Mesenchymal stem cell (in vitro differentiated cells and primary cell): ENCODE results near the gene APLN.

Experiments used
- DNase-seq: peaks from one replicate; pipeline ENCODE4 v3.0.0-alpha.2; 2013
- H2AFZ ChIP-seq: one replicate; pipeline ENCODE4 v1.6.1; 2013; ENCODE audit warnings: low read depth, mild to moderate bottlenecking, control low read depth, inconsistent platforms, low read length, moderate library complexity
- H2AK5ac ChIP-seq: 2 replicates; pipeline ENCODE4 v1.6.1; 2013; ENCODE audit warnings: low read length, moderate library complexity, mild to moderate bottlenecking, inconsistent platforms; ENCODE audit not compliant: severe bottlenecking
- H2BK120ac ChIP-seq: one replicate; pipeline ENCODE4 v1.6.1; 2013; ENCODE audit warnings: low read depth, mild to moderate bottlenecking, inconsistent platforms, low read length, moderate library complexity
- H2BK12ac ChIP-seq, 2 experiments: one replicate each; pipeline ENCODE4 v1.6.1; 2013; ENCODE audit warnings: inconsistent platforms in 2 of 2, low read length in 2 of 2, mild to moderate bottlenecking in 2 of 2, moderate library complexity in 2 of 2, control low read depth in 1 of 2
- H2BK15ac ChIP-seq: one replicate; pipeline ENCODE4 v1.6.1; 2013; ENCODE audit warnings: mild to moderate bottlenecking, low read depth, inconsistent platforms; ENCODE audit not compliant: poor library complexity, severe bottlenecking
- H2BK5ac ChIP-seq: 2 replicates; pipeline ENCODE4 v1.6.1; 2013; ENCODE audit warnings: low read depth, mild to moderate bottlenecking, low read length, control low read depth, inconsistent platforms; ENCODE audit not compliant: poor library complexity, severe bottlenecking
- H3K14ac ChIP-seq, 2 experiments: one replicate each; pipeline ENCODE4 v1.6.1; 2013; ENCODE audit warnings: inconsistent platforms in 2 of 2, low read length in 2 of 2, control low read depth in 1 of 2, mild to moderate bottlenecking in 1 of 2, moderate library complexity in 1 of 2
- H3K18ac ChIP-seq, 2 experiments: one replicate each; pipeline ENCODE4 v1.6.1; 2013; ENCODE audit warnings: inconsistent platforms in 2 of 2, low read length in 2 of 2, control low read depth in 1 of 2, low read depth in 1 of 2, mild to moderate bottlenecking in 1 of 2
- H3K23ac ChIP-seq, 2 experiments: one replicate each; pipeline ENCODE4 v1.6.1; 2013; ENCODE audit warnings: inconsistent platforms in 2 of 2, low read length in 2 of 2, mild to moderate bottlenecking in 2 of 2, moderate library complexity in 2 of 2, control low read depth in 1 of 2
- H3K27ac ChIP-seq: 2 replicates; pipeline ENCODE4 v1.5.1; 2013; ENCODE audit warnings: mild to moderate bottlenecking, moderate library complexity, low read length, control low read depth, inconsistent platforms; ENCODE audit not compliant: poor library complexity, severe bottlenecking
- H3K27me3 ChIP-seq, 2 experiments: 2 replicates each; pipeline versions ENCODE4 v1.6.1 to v1.7.0; 2013; ENCODE audit warnings: low read length in 2 of 2, mild to moderate bottlenecking in 2 of 2, moderate library complexity in 2 of 2, control low read depth in 1 of 2, inconsistent platforms in 1 of 2; ENCODE audit not compliant: control insufficient read depth in 1 of 2, insufficient read depth in 1 of 2
- H3K36me3 ChIP-seq, 2 experiments: 2 replicates each; pipeline versions ENCODE4 v1.6.1 to v1.7.0; 2013; ENCODE audit warnings: low read length in 2 of 2, control low read depth in 1 of 2, inconsistent platforms in 1 of 2, low read depth in 1 of 2, mild to moderate bottlenecking in 1 of 2; ENCODE audit not compliant: insufficient read depth in 2 of 2, control insufficient read depth in 1 of 2
- H3K4ac ChIP-seq, 2 experiments: one replicate each; pipeline ENCODE4 v1.6.1; 2013; ENCODE audit warnings: inconsistent platforms in 2 of 2, low read length in 2 of 2, mild to moderate bottlenecking in 2 of 2, moderate library complexity in 2 of 2, control low read depth in 1 of 2, low read depth in 1 of 2
- H3K4me1 ChIP-seq: 2 replicates; pipeline ENCODE4 v1.6.1; 2013; ENCODE audit warnings: low read depth, low read length, control low read depth; ENCODE audit not compliant: control insufficient read depth, insufficient read depth
- H3K4me2 ChIP-seq: 2 replicates; pipeline ENCODE4 v1.6.1; 2013; ENCODE audit warnings: low read length, mild to moderate bottlenecking, inconsistent platforms; ENCODE audit not compliant: poor library complexity, severe bottlenecking
- H3K4me3 ChIP-seq, 2 experiments: 2 replicates each; pipeline versions ENCODE4 v1.5.1 to v1.7.0; 2013; ENCODE audit warnings: low read length in 2 of 2, mild to moderate bottlenecking in 2 of 2, control low read depth in 1 of 2, low read depth in 1 of 2; ENCODE audit not compliant: insufficient read depth in 1 of 2
- H3K79me1 ChIP-seq: replicated peaks from 2 replicates; pipeline ENCODE4 v1.6.1; 2013; ENCODE audit warnings: mild to moderate bottlenecking, control low read depth, low read length, inconsistent platforms; ENCODE audit not compliant: poor library complexity, severe bottlenecking
- H3K9ac ChIP-seq: 2 replicates; pipeline ENCODE4 v1.7.0; 2013; ENCODE audit warnings: mild to moderate bottlenecking, low read length, moderate library complexity
- H3K9me3 ChIP-seq: 2 replicates; pipeline ENCODE4 v1.7.0; 2013; ENCODE audit warnings: mild to moderate bottlenecking, low read length; ENCODE audit not compliant: control insufficient read depth
- H4K8ac ChIP-seq: one replicate; pipeline ENCODE4 v1.6.1; 2013; ENCODE audit warnings: inconsistent platforms, mild to moderate bottlenecking, low read length, moderate library complexity
- H4K91ac ChIP-seq: one replicate; pipeline ENCODE4 v1.6.1; 2013; ENCODE audit warnings: mild to moderate bottlenecking, low read length, inconsistent platforms
- WGBS: methylation state at CpG from one replicate; pipeline ENCODE4 v1.1.7; 2013; ENCODE audit warnings: mixed read lengths; 5-methylcytosine and 5-hydroxymethylcytosine counted together

The APLN gene

GRCh38 chrX:129689796-129690195 lies 35.0 kb upstream of the APLN start:
- Histone ChIP-seq H3K4me2 (no peak overlapping the region), H2AK5ac (no peak overlapping the region), H3K14ac (peak overlapping the region in 1 of 2 experiments; percentile 71), H4K91ac (no peak overlapping the region), H3K27ac (no peak overlapping the region), H3K18ac (no peak overlapping the region), H3K23ac (no peak overlapping the region), H3K27me3 (peaks cover 0 to 47% of the 10 kb centered on the region in 2 experiments), H2BK5ac (no peak overlapping the region), H2BK12ac (no peak overlapping the region), H3K9me3 (no peaks in the 10 kb centered on the region), H3K79me1 (no peaks in the 10 kb centered on the region), H2AFZ (no peak overlapping the region), H3K4me1 (no peaks in the 10 kb centered on the region), H2BK120ac (no peak overlapping the region), H3K9ac (no peak overlapping the region), H3K4ac (no peak overlapping the region), H4K8ac (no peak overlapping the region), H3K4me3 (no peak overlapping the region), H2BK15ac (peak overlapping the region; percentile 28), H3K36me3 (no peaks in the 10 kb centered on the region)
- no CpG with 5 or more reads among the region's 5 CpGs for WGBS
- DNase-seq = no peak

- WGBS = 96% methylated on average over 3 of the region's 3 CpGs
- peak overlapping the region in 1 of 2 experiments; percentile 21 for H3K18ac ChIP-seq
- no peak overlapping the region for H3K23ac ChIP-seq
- H2AFZ ChIP-seq = no peak overlapping the region
- H3K14ac ChIP-seq = no peak overlapping the region
- peaks cover 0 to 50% of the 10 kb centered on the region in 2 experiments for H3K27me3 ChIP-seq
- no peak overlapping the region for H2AK5ac ChIP-seq
- no peak overlapping the region for H3K4ac ChIP-seq
- no peak overlapping the region for H4K8ac ChIP-seq
- H3K9ac ChIP-seq = no peak overlapping the region
- H3K36me3 ChIP-seq = no peaks in the 10 kb centered on the region
- no peak overlapping the region for H3K27ac ChIP-seq
- H4K91ac ChIP-seq = no peak overlapping the region
- no peak overlapping the region for H2BK15ac ChIP-seq
- no peaks in the 10 kb centered on the region for H3K9me3 ChIP-seq
- no peaks in the 10 kb centered on the region for H3K79me1 ChIP-seq
- no peaks in the 10 kb centered on the region for H3K4me1 ChIP-seq
- H3K4me2 ChIP-seq = no peak overlapping the region
- H2BK12ac ChIP-seq = no peak overlapping the region
- no peak overlapping the region for H2BK120ac ChIP-seq
- no peak for DNase-seq
- no peak overlapping the region for H3K4me3 ChIP-seq
- no peak overlapping the region for H2BK5ac ChIP-seq
These were observed 33.3 kb upstream of the APLN start for GRCh38 chrX:129688097-129688496.

GRCh38 chrX:129686422-129686948 lies 31.7 kb upstream of the APLN start:
- H3K18ac ChIP-seq = no peak overlapping the region
- peak overlapping the region; percentile 17 for H3K9ac ChIP-seq
- H3K23ac ChIP-seq = no peak overlapping the region
- no peaks in the 10 kb centered on the region for H3K4me1 ChIP-seq
- H3K9me3 ChIP-seq = no peaks in the 10 kb centered on the region
- no peaks in the 10 kb centered on the region for H3K79me1 ChIP-seq
- no peak overlapping the region for H3K4me2 ChIP-seq
- peaks cover 0 to 52% of the 10 kb centered on the region in 2 experiments for H3K27me3 ChIP-seq
- H2AFZ ChIP-seq = no peak overlapping the region
- no peak overlapping the region for H3K4me3 ChIP-seq
- no peak overlapping the region for H4K91ac ChIP-seq
- H2AK5ac ChIP-seq = no peak overlapping the region
- H3K14ac ChIP-seq = no peak overlapping the region
- H4K8ac ChIP-seq = no peak overlapping the region
- 38% methylated on average over 1 of the region's 2 CpGs for WGBS
- no peak overlapping the region for H2BK5ac ChIP-seq
- H3K36me3 ChIP-seq = no peaks in the 10 kb centered on the region
- peak; percentile 22 for DNase-seq
- no peak overlapping the region for H2BK12ac ChIP-seq
- no peak overlapping the region for H3K4ac ChIP-seq
- H2BK15ac ChIP-seq = no peak overlapping the region
- no peak overlapping the region for H2BK120ac ChIP-seq
- no peak overlapping the region for H3K27ac ChIP-seq

- Histone ChIP-seq H3K27ac (no peak overlapping the region), H3K36me3 (no peaks in the 10 kb centered on the region), H2BK12ac (no peak overlapping the region), H3K9ac (no peak overlapping the region), H4K91ac (no peak overlapping the region), H4K8ac (no peak overlapping the region), H3K4me2 (no peak overlapping the region), H3K79me1 (no peaks in the 10 kb centered on the region), H2BK15ac (no peak overlapping the region), H3K14ac (no peak overlapping the region), H2BK120ac (no peak overlapping the region), H3K27me3 (peaks cover 0 to 45% of the 10 kb centered on the region in 2 experiments), H3K4me1 (no peaks in the 10 kb centered on the region), H2BK5ac (no peak overlapping the region), H3K9me3 (no peaks in the 10 kb centered on the region), H2AFZ (no peak overlapping the region), H3K18ac (no peak overlapping the region), H3K23ac (no peak overlapping the region), H3K4me3 (no peak overlapping the region), H3K4ac (no peak overlapping the region), H2AK5ac (no peak overlapping the region)
- DNase-seq = no peak
- WGBS = 91% methylated on average over 1 of the region's 1 CpG
These were observed 28.2 kb upstream of the APLN start for GRCh38 chrX:129682979-129683378.
